Hepatocyte (in vitro differentiated cells): ENCODE data around the gene NHSL2. TPM values are rescaled to one million over a fixed set of nuclear protein-coding genes. Genes with fewer than 3 reads are reported as not detected.

Experiments
- DNase-seq: peaks from one replicate; pipeline ENCODE4 v3.0.0-alpha.2; 2016; ENCODE audit warnings: low spot score
- H2AFZ ChIP-seq: fragments of 200-600 bp; sonication (generic); 2 replicates; pipeline ENCODE4 v1.6.0; 2016; ENCODE audit warnings: antibody characterized with exemption, mild to moderate bottlenecking
- H3K27ac ChIP-seq: fragments of 200-600 bp; sonication (generic); 2 replicates; pipeline ENCODE4 v1.5.1; 2016; ENCODE audit warnings: mild to moderate bottlenecking
- H3K27me3 ChIP-seq: fragments of 200-600 bp; sonication (generic); 2 replicates; pipeline ENCODE4 v1.6.1; 2016
- H3K36me3 ChIP-seq: fragments of 200-600 bp; sonication (generic); replicated peaks from 2 replicates; pipeline ENCODE4 v1.5.1; 2016; ENCODE audit warnings: low read depth; ENCODE audit not compliant: insufficient read depth
- H3K4me1 ChIP-seq: fragments of 200-600 bp; sonication (generic); 2 replicates; pipeline ENCODE4 v1.5.1; 2016; ENCODE audit warnings: mild to moderate bottlenecking, moderate library complexity; ENCODE audit not compliant: insufficient read depth
- H3K4me2 ChIP-seq: fragments of 200-600 bp; sonication (generic); 2 replicates; pipeline ENCODE4 v1.6.0; 2016
- H3K4me3 ChIP-seq: fragments of 200-600 bp; sonication (generic); 2 replicates; pipeline ENCODE4 v1.5.1; 2016; ENCODE audit warnings: mild to moderate bottlenecking
- H3K79me2 ChIP-seq: fragments of 200-600 bp; sonication (generic); 2 replicates; pipeline ENCODE4 v1.6.0; 2017; ENCODE audit warnings: mild to moderate bottlenecking
- H3K9me2 ChIP-seq: fragments of 200-600 bp; sonication (generic); replicated peaks from 2 replicates; pipeline ENCODE4 v1.6.0; 2017; ENCODE audit warnings: mild to moderate bottlenecking; ENCODE audit not compliant: insufficient read depth
- H3K9me3 ChIP-seq: fragments of 200-600 bp; sonication (generic); 2 replicates; pipeline ENCODE4 v1.5.1; 2016; ENCODE audit warnings: low read depth, mild to moderate bottlenecking
- H4K20me1 ChIP-seq: fragments of 200-600 bp; sonication (generic); 2 replicates; pipeline ENCODE4 v1.6.0; 2016; ENCODE audit warnings: mild to moderate bottlenecking; ENCODE audit not compliant: insufficient read depth, poor library complexity, severe bottlenecking
- CTCF ChIP-seq: fragments of 200-600 bp; sonication (generic); IDR thresholded peaks from 2 replicates; pipeline ENCODE4 v1.5.1; 2016; ENCODE audit warnings: antibody characterized with exemption, mild to moderate bottlenecking; ENCODE audit not compliant: poor library complexity
- EZH2 ChIP-seq: fragments of 200-600 bp; sonication (generic); IDR thresholded peaks from 2 replicates; pipeline ENCODE4 v1.6.1; 2016; ENCODE audit warnings: antibody characterized with exemption, mild to moderate bottlenecking, borderline replicate concordance
- EZH2phosphoT487 ChIP-seq: fragments of 200-600 bp; sonication (generic); IDR thresholded peaks from one replicate; pipeline ENCODE4 v1.6.1; 2018; ENCODE audit warnings: antibody characterized with exemption, mild to moderate bottlenecking, low read depth, moderate library complexity; ENCODE audit not compliant: unreplicated experiment, severe bottlenecking
- WGBS: methylation state at CpG from one replicate; pipeline ENCODE4 v1.1.6; 2016; ENCODE audit warnings: low lambda C conversion rate; ENCODE audit errors: missing lambda C conversion rate; 5-methylcytosine and 5-hydroxymethylcytosine counted together
- polyA plus RNA-seq: library from polyadenylated mRNA; unstranded; fragments of >200 nt; fragmentation: Nextera tagmentation; extraction: Ambion mirVana; gene quantifications from 2 replicates; pipeline ENCODE4 v1.2.1, GENCODE V29; 2016
- total RNA-seq: library from RNA; depleted of rRNA; stranded (reverse); fragments of >200 nt; gene quantifications from 2 replicates; pipeline ENCODE4 v1.2.3, GENCODE V29; 2014

Gene NHSL2
- total and polyA plus RNA-seq, 2 experiments from 2014 or later, result 2.3 to 3.2 TPM

- H3K27ac ChIP-seq, result no peak overlapping the region
- no peak for DNase-seq
- WGBS, result 63% methylated on average over 2 of the region's 2 CpGs
- no peaks in the 10 kb centered on the region for H3K9me2 ChIP-seq
- H3K27me3 ChIP-seq, result no peaks in the 10 kb centered on the region
- H3K36me3 ChIP-seq, result no peaks in the 10 kb centered on the region
- H3K9me3 ChIP-seq, result no peaks in the 10 kb centered on the region
- H2AFZ ChIP-seq, result no peak overlapping the region
- TF ChIP-seq EZH2phosphoT487 (no peak), EZH2 (no peak), CTCF (no peak)
- H3K4me3 ChIP-seq, result no peak overlapping the region
- no peaks in the 10 kb centered on the region for H4K20me1 ChIP-seq
- no peaks in the 10 kb centered on the region for H3K79me2 ChIP-seq
- H3K4me1 ChIP-seq, result no peaks in the 10 kb centered on the region
- no peak overlapping the region for H3K4me2 ChIP-seq
Measured at GRCh38 chrX:71990518-71990917, 79.9 kb downstream of the NHSL2 start.

- Histone ChIP-seq H3K27me3 (no peaks in the 10 kb centered on the region), H3K4me2 (no peak overlapping the region), H3K4me1 (no peaks in the 10 kb centered on the region), H3K27ac (no peak overlapping the region), H3K79me2 (no peaks in the 10 kb centered on the region), H3K36me3 (no peaks in the 10 kb centered on the region), H3K9me2 (no peaks in the 10 kb centered on the region), H4K20me1 (no peaks in the 10 kb centered on the region), H3K9me3 (no peaks in the 10 kb centered on the region), H3K4me3 (no peak overlapping the region), H2AFZ (no peak overlapping the region)
- TF ChIP-seq CTCF (no peak), EZH2phosphoT487 (no peak), EZH2 (no peak)
- 47% methylated on average over 4 of the region's 4 CpGs for WGBS
- no peak for DNase-seq
Measured at GRCh38 chrX:71991164-71991563, 80.5 kb downstream of the NHSL2 start.

- Histone ChIP-seq H3K4me3 (no peak overlapping the region), H3K9me2 (no peaks in the 10 kb centered on the region), H3K36me3 (no peaks in the 10 kb centered on the region), H3K79me2 (no peaks in the 10 kb centered on the region), H3K27me3 (no peaks in the 10 kb centered on the region), H3K27ac (no peak overlapping the region), H3K9me3 (no peaks in the 10 kb centered on the region), H3K4me1 (no peaks in the 10 kb centered on the region), H4K20me1 (no peaks in the 10 kb centered on the region), H3K4me2 (no peak overlapping the region), H2AFZ (no peak overlapping the region)
- 65% methylated on average over 8 of the region's 8 CpGs for WGBS
- DNase-seq, result no peak
- TF ChIP-seq CTCF (no peak), EZH2 (no peak), EZH2phosphoT487 (no peak)
Measured at GRCh38 chrX:71992711-71993110, 82.1 kb downstream of the NHSL2 start.

GRCh38 chrX:71993371-71993770 is 82.7 kb downstream of the NHSL2 start:
- no peak overlapping the region for H3K4me3 ChIP-seq
- WGBS, result 76% methylated on average over 2 of the region's 2 CpGs
- TF ChIP-seq EZH2phosphoT487 (no peak), CTCF (no peak), EZH2 (no peak)
- no peaks in the 10 kb centered on the region for H3K4me1 ChIP-seq
- no peaks in the 10 kb centered on the region for H3K27me3 ChIP-seq
- no peak overlapping the region for H2AFZ ChIP-seq
- no peak for DNase-seq
- no peaks in the 10 kb centered on the region for H4K20me1 ChIP-seq
- H3K9me3 ChIP-seq, result no peaks in the 10 kb centered on the region
- no peaks in the 10 kb centered on the region for H3K36me3 ChIP-seq
- H3K9me2 ChIP-seq, result no peaks in the 10 kb centered on the region
- no peaks in the 10 kb centered on the region for H3K79me2 ChIP-seq
- no peak overlapping the region for H3K27ac ChIP-seq
- H3K4me2 ChIP-seq, result no peak overlapping the region
